ENCODE measurements around the gene PDZRN4. TPM values are rescaled to one million over a fixed set of nuclear protein-coding genes. Genes with fewer than 3 reads are reported as not detected.
A peak's percentile ranks its signal among the peaks of the same experiment; 100 is the strongest.

The PDZRN4 gene
- total and polyA plus RNA-seq, 12 donors = 0.28 to 2.3 (median 1.0) TPM

- intact Hi-C loops (cut with DNase I) = no loop called here
- Histone ChIP-seq H3K4me3 (no peak overlapping the region), H3K36me3 (replicated peaks in 1 of 2) (no peaks in the 10 kb centered on the region), H3K27ac (peak overlapping the region in 2 of 5 donors; percentile 27 to 43), H3K27me3 (no peaks in the 10 kb centered on the region), H3K4me1 (replicated peaks in 1 of 2) (peaks cover 11 to 21% of the 10 kb centered on the region in 2 donors), H3K9me3 (replicated peaks in 1 of 3) (no peaks in the 10 kb centered on the region)
- 68 to 78% (median 75%) methylated on average over 3 of the region's 3 CpGs for WGBS, 4 donors
- no peak for TF ChIP-seq CTCF (IDR thresholded peaks at IDR 0.05)
- DNase-seq = no peak
These were observed 25.5 kb downstream of the PDZRN4 start for GRCh38 chr12:41213648-41214047.

- peak overlapping the region in 1 of 5 donors; percentile 54 for H3K27ac ChIP-seq
- TF ChIP-seq POLR2A (IDR thresholded peaks at IDR 0.05) (no peak), CTCF (IDR thresholded peaks at IDR 0.05) (no peak)
- intact Hi-C loops (cut with DNase I) = no loop called here
- H3K36me3 ChIP-seq (replicated peaks in 1 of 2) = no peaks in the 10 kb centered on the region
- H3K27me3 ChIP-seq = no peaks in the 10 kb centered on the region
- no peaks in the 10 kb centered on the region for H3K9me3 ChIP-seq (replicated peaks in 1 of 3)
- peak in 1 of 7 donors; percentile 13 for DNase-seq
- 38 to 64% (median 49%) methylated on average over 1 of the region's 1 CpG for WGBS, 4 donors
- H3K4me1 ChIP-seq (replicated peaks in 1 of 2) = peaks cover 8 to 20% of the 10 kb centered on the region in 2 donors
- no peak overlapping the region for H3K4me3 ChIP-seq
These were observed 29.6 kb downstream of the PDZRN4 start for GRCh38 chr12:41217727-41218126.

GRCh38 chr12:41220931-41221330 lies 32.8 kb downstream of the PDZRN4 start:
- TF ChIP-seq POLR2A (IDR thresholded peaks at IDR 0.05) (no peak), CTCF (IDR thresholded peaks at IDR 0.05) (no peak)
- intact Hi-C loops (cut with DNase I) = no loop called here
- no peaks in the 10 kb centered on the region for H3K9me3 ChIP-seq (replicated peaks in 1 of 3)
- H3K27ac ChIP-seq = no peak overlapping the region
- peaks cover 0 to 11% of the 10 kb centered on the region in 2 donors for H3K4me1 ChIP-seq (replicated peaks in 1 of 2)
- H3K27me3 ChIP-seq = no peaks in the 10 kb centered on the region
- H3K36me3 ChIP-seq (replicated peaks in 1 of 2) = no peaks in the 10 kb centered on the region
- no peak for DNase-seq
- no peak overlapping the region for H3K4me3 ChIP-seq
- WGBS, 4 donors = 67 to 77% (median 75%) methylated on average over 2 of the region's 2 CpGs

DNA sequence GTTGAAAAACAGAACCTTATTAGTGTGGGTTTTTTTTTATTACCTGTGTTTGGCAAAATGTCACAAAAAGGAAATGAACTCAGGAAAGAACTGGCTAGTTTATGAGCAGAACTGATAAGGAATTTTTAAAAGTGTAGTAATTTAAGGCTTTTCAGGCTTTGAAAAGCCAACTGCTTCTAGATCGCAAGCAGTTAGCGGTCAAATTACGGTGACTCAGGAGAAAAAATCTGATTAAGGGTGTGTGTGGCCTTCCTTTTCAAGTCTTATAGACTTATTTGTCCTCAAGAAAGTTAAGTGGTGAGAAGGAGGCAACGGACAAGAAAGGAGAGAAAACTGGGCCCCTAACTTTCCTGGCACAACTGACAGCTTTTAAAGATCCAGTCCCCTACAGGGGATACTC lies 33.4 kb downstream of the PDZRN4 start:
- Histone ChIP-seq H3K4me3 (no peak overlapping the region), H3K27ac (no peak overlapping the region), H3K27me3 (no peaks in the 10 kb centered on the region), H3K4me1 (replicated peaks in 1 of 2) (peaks cover 0 to 11% of the 10 kb centered on the region in 2 donors), H3K9me3 (replicated peaks in 1 of 3) (no peaks in the 10 kb centered on the region), H3K36me3 (replicated peaks in 1 of 2) (no peaks in the 10 kb centered on the region)
- no peak for TF ChIP-seq CTCF (IDR thresholded peaks at IDR 0.05)
- TF ChIP-seq POLR2A (IDR thresholded peaks at IDR 0.05) = no peak
- intact Hi-C loops (cut with DNase I) = no loop called here
- 31 to 44% (median 43%) methylated on average over 4 of the region's 4 CpGs for WGBS, 4 donors
- no peak for DNase-seq

Measured in adrenal gland (tissue), 12 donors.